Measurements from ENCODE around the gene ITGB5.
"Not testable (repeated sequence)": the region's sequence is repeated elsewhere in the genome, so short reads cannot be mapped to it uniquely, and the experiment has no call there.

ITGB5 gene

DNA sequence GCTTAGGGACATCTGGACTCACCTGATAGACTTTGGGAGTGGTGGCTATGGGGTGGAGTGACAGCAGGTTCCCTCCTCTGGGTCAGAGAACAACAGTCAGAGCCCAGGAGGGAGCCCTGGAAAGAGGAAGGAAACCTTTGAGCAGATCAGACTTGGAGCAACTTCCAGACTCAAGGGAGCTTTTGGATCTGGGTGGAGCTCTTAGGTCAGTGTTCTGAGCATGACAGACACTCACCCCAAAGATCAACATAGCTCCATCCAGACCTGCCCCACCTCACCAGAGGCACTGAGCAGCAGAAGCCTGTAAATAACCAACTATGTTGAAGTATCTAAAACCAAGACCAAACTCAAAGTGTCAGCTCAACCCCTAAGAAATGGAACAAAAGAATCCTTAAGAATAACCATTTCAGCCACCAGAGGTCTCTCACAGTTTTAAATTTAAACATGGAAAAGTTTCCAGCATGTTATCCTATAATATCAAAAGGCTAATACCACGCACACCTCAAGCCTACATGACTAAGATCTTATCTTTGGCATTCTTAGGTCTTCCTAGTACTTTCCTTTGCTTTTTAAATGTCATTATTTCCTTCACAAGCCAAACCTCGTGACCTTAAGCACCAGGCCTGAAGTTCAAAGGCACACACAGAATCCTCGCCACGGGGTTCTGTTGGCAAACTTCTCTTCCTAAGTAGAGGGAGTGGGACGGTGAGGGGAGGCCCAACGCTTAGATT, 100.5 kb downstream of the ITGB5 start:
- no peak for DNase-seq

DNA sequence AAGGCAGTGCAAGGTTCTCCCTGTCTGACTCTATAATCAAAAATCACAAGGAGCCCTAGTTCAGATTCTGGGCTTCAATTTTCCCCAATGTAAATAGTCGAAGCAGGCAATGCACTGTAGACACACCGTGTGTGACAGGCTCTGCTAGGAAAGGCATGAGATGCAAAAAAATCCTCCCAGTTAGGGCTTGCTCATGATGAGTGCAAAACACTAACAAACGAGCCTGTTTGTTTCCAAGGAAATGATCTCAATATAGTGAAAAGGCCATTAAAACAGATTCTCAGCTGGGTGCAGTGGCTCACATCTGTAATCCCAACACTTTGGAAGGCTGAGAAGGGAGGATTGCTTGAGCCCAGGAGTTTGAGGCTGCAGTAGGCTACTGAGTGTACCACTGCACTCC, 101.2 kb downstream of the ITGB5 start:
- DNase-seq, result no peak

DNA sequence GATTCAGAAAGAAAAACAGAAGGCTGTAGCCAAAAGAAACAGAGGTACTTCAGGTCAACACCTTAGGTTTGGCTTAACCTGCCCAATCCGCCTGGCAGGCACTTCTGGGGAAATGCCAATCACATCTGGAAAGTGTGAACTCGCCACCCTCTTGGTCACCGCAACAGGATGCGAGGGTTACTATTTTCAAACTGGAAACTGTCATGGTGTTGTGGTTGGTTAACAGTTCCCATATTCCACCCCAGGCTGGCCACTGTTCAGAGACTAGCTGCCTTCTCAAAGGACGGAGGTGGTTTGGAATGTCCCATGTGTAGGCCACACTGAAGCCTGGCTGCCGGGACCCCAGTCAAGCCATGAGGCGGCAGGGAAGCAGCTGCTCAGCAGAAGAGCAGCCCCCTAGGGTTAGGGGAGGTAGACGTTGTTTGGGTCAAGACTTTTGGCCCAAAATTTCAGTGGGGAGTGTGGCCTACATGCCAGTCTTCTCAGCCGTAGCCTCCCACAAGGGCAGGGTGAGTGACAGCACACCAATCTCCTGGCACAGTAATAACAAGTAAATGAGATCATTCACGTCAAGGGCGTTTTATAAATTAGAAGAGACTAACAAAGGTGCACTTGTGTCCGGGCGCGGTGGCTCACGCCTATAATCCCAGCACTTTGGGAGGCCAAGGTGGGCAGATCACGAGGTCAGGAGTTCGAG, 102.3 kb downstream of the ITGB5 start:
- no peak for DNase-seq

DNA sequence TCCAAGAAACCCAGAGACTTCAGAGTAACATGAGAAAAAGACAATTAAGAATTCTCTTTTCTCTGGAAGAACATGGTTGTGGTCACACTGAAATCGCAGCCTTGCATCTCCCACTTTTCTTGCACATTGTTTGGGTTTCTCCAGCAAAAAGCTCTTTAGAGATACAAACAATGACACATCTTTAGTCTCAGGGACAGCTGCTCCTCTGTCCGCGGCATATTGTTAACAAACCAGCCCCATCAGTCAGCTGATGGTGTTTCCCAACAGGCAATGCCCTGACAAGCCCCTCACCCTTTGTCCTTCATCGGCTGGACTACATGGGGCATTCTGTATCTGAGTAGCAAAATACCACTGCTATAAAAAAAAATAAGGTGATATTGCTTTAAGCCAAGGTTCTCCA, 103.5 kb downstream of the ITGB5 start:
- DNase-seq, result peak; percentile 44

DNA sequence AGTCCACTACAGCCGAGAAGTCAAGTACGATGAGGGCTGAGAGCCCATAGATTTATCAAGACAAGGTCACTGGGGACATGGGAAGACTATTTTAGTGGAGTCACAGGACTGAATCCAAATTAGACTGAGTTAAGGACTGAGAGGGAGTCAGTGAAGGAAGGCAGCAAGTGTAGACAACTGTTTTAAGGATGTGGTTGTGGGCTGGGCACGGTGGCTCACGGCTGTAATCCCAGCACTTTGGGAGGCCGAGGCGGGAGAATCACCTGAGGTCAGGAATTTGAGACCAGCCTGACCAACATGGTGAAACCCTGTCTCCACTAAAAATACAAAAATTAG, 104.8 kb downstream of the ITGB5 start:
- DNase-seq, result not testable (repeated sequence)

DNA sequence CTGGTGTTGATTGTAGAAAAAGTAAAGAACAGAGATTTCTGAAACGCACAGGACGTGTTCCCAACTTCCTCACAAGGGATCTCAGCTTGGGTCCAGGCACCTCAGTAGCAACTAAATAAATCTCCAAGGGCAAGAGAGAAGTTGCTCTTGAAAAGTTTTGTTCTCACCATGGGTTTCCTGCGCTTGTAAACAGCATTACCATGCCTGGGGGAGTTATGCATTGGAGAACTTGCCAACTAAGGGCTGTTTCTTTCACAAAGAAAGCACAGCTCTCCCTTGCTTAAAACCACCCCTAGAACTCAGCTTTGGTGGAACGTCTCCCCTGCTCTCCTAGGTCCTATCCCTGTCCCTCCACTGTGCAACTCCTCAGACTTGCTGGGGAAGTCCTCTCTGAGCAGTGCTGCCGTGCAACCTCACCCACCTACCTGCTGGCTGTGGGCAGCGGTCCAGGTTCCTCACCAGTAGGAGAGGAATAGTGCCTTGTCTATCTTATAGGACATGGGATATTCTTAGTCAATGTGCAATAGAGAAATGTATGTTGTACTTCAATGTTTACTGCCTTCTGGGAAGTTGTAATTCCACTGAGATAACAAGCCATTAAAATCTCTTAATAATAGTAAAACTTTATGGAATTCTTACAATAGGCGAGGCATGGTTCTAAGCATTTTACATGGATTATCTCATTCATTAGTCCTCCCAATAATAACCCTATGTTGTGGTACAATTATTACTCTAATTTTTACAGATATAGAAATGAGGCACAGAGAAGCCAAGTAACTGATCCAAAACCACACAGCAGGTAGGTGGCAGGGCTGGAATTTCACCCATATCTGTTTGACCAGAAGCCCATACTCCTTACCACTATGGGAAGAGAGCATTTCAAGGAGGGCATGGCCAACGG, 105.4 kb downstream of the ITGB5 start:
- DNase-seq, result no peak

DNA sequence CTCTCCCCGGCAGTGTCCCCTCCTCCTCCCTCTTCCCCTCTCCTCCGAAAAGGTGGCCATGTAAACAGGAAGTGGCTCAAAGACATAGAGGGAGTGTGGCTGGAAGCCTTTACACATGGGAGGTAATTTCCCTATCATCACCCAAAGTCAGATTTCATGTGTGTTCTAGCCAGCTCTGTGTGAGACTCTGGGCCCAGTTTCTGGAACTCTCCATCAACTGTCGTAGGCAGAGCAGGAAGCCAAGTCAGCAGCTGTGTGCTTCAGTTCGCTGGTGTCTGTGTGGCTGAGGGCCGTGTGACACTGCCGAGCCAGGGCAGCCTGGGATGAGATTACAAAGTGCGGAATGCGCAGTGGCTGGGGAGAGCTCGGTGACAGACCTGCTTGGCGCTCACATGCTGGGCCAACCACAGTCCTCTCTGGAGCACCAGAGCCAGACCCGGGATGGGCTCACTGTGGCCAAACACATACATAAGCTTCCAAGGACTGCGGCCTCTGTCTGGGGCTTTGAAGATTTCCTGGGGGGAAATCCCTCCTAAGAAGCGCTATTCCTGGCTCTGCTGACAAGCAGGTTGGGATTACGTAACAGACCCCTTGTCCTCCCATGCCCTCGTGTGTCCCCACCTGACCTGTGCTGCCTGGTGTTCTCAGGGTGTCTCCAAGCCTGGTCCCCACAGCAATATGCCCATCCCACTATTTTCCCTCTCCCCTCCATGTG, 106.2 kb downstream of the ITGB5 start:
- DNase-seq, result no peak

DNA sequence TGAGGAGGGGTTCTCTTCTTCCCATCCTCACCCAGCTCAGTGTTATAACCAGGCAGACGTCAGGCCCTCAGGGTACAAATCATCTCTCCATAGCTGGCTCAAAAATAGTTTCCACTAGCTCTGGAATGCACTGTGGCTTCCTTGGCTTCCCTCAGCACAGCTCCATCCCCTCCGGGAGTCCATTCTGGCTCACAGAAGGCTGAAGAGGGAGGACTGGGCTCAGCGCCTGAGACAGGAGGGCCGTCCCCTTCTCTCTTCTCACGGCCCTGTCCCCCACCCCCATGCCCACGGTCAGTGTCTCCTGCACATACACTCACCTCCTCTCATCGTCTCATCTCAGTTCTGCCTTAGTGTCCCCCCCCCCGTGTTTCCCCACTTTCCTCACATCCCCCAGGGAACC, 106.8 kb downstream of the ITGB5 start:
- no peak for DNase-seq

DNA sequence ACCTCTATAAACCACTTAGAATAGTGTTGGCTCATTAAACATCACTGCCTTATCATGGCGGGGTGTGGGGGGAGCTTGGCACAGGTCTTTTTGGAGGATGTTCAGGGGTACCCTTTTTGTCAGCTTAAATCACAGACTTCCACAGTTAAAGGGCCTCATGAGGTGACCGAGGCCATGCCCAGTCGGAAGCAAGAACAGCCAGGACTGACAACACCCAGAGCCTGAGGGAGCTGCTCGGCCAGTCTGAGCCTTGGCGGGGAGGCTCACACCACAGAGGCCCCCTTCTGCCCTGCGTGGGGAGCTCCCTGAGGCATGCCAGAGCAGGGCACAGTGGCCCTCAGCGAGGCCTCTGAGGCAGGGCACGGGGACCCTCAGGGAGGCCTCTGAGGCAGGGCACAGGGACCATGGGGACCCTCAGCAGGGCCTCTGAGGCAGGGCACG, 107.4 kb downstream of the ITGB5 start:
- DNase-seq, result no peak

DNA sequence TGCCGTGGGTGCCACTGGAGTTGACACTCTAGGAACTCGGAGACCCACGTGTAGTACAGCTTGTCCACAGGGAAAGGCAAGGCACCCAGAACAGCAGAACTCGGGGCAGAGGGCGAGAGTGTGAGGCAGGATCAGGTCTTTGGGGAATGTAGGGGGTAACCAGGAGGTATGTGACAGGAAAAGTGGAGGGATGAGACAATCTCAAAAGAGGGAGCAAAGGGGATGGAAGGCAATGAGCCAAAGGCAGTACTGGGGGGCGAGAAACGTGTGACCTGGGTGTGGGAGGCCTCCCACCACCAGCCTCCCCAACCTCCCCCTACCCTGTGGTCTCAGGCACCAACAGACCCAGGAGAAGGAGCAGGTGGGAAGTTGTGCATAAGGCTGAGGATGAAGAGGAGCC, 108.0 kb downstream of the ITGB5 start:
- DNase-seq, result no peak

DNA sequence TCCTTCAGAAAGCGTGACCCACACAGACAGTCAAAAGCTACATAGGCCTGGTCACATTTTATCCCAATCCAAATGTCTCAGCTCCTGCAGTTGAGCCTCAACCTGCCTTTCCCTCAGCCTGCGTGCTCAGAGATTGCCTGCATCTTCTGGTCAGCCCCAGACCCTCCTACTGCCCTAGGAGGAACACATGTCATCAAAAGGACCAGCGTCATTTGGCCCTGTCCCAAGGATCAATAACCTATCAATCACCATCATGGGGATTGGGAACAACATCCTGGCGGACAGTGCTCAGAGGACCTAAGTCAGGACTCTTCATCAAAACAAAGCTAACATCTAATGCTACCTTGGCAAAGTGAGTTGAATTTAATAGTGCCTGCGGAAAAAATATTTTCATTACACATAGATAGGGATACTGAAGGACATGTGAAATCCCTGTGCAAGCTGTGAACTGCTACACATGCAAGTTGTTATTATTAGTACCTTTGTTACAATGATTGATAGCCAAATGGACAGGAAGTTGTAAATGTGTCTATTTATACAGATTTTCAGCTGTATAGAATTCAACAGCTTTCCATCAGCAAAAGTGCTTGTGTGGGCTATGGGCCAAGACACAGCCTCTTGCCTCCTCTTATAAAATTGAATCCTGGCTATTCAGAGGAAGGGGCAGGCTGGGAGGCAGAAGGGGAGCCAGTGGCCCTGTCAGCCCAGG, 109.2 kb downstream of the ITGB5 start:
- DNase-seq, result peak; percentile 31

DNA sequence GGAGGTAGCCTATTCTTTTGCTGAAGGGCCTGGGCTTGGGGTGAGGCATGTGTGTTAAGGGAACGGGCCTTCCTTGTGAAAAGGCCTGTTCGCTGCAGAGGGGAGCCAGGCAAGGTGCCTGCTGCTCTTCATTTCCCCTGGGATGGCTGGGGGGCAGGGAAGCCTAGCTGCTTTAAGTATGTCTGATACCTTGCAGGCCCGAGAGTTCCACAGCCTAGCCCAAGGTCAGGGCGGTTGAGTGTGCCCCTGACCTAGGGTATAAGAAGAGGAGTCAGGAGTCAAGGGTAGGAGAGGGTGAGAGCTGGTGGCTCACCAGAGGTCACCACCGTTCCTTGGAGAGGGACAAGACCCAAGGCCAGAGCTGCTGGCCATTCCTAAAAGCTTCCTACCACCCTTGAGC, 110.3 kb downstream of the ITGB5 start:
- DNase-seq, result no peak

DNA sequence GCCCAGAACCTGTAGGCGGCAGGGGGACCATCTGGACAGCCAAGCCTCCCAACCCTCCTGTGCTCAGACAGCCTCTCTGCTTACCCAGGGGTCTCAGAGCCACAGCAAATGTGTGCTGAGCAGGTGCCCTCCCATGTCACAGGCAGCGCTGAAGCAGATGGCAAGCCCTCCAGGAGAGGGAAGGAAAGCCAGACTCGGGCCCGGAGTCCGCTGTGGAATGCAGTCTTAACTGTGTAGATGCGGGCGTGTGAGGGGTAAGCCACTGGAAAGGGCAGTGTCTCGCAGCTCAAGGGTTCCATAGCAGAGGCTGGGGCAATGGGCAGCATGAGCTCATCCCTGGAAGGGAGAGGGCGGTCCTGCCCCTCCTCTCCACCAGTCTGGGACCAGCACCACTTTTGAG, 111.3 kb downstream of the ITGB5 start:
- DNase-seq, result no peak

DNA sequence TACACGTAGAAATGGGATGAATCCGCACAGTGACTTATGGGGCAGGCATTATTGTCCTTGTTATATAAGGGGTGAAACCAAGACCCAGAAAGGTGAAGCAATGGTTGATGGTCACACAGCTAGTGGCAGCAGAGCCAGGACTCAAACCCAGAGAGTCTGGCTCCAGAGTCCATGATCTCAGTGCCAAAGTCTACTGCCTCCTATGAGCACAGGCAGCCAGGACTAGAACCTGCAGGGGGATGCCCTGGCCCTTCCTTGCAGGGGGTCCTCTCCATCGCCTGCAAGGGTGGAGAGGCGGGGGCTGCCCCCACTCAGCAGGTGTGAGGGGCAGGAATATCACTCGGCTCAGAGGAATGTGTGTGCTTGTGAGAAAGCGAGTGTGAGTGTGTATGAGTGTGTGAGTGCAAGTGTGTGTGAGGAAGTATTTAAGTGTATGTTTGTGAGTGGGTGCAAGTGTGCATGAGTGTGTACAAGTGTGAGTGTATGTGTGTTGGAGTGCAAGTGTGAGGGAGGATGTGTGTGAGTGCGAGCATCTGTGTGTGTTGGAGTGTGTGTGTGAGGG, 112.2 kb downstream of the ITGB5 start:
- DNase-seq, result no peak

DNA sequence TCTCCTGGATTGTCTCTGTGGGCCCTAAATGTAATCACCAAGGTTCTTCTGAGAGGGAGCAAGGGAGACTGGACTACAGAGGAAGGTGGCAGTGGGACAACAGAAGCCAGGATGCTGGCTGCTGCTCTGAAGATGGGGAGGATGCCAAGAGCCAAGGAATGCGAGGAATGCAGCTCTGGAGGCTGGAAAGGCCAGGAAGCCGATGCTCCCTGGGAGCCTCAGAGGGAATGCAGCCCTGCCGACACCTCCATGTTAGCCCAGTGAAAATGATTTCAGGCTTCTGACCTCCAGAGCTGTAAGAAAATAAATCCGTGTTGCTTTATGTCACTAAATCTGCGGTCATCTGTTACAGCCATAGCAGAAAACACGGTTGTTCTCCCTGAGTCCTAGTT, 112.8 kb downstream of the ITGB5 start:
- DNase-seq, result no peak

DNA sequence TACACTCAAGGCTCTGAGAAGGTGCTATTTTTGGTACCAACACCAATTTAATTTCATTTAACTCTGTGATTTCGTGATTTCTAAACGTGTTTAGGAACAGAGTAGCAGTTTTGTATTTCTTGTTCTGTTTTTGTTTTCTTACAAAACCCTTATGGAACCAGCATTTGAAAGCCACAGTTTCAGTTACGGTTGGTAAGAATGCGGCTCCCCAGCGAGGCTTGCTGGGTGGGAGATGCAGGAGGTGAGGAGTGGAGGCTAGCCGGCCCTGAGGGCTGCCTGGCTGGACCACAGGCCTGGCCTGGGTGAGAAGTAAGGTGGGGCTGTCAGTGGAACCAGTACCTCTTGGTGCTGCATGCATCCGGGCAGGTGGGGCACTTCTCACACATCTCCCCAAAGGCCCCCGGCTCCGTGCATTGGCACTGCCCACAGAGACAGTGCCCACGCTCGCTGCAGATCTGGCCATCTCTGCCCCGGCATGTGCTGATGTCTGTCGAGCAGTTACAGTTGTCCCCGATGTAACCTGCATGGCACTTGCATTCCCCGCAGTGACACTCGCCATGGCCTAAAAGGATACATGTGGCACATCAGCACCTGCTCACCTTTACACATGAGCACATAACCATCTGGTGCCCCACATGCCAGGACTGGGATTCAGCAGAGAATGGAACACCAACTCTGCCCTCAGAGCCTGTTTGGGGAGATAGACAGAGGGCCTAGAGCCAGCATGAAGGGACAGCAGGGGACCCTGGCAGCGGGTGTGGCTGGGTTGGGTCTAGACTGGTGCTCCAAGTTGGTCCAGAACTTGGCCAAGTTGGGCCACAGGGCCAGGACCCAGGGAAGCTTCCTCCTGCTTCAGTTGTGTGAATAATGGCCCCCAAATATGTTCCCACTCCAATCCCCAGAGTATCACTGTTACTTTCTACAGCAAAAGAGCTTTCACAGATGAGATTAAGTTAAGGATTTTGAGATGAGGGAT, 113.5 kb downstream of the ITGB5 start:
- DNase-seq, result no peak

DNA sequence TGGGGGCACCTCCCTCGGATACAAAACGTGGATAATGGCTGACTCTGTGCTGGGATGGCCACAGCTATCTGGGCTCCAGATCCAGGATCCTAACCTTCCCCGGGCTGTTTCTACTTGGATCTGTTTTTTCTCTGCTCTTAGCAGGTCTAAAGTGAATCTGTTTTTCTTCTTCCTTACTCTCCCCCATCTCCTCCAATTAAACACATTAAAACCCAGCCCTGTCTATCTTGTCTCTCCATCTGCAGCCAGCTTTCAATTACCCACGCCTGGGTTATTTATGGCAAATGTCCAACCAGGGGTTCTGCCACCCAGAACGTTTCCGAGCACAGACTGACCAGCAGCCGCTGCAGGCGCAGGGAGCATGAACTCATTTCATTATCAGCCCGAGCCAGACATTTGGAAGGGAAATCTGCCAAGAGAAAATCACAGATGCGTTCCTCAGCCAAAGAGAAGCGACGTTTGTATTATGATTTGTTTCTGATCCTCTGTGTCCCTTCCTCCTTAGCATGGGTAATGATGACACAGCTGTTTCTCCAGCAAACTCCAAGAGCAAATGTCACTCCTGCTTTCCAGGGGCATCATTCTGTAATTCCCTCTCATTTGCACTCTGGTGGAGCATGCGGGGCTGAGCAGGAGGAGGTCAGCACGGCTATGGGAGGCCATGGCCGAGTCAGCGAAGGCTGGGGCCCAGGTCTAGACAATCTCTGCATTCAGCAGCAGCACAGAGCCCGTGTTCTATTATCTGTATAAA, 114.9 kb downstream of the ITGB5 start:
- DNase-seq, result peak; percentile 79

DNA sequence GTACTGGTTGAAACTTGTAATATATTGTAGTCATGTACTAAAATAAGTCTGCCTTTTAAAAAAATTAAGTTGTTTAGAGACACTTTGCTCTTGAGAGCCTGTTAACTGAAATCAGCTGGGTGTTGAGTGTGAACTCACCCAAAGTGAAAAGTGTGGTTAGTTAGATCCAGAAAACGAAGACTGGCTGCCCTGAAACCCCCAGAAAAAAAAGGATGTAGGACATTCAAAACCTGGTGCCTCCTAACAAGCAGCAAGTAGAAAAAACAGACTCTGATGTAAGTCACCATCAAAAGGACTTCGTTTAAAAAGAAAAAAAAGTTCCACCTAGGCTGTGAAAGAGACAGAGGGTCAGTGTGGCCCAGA, 116.1 kb downstream of the ITGB5 start:
- no peak for DNase-seq

DNA sequence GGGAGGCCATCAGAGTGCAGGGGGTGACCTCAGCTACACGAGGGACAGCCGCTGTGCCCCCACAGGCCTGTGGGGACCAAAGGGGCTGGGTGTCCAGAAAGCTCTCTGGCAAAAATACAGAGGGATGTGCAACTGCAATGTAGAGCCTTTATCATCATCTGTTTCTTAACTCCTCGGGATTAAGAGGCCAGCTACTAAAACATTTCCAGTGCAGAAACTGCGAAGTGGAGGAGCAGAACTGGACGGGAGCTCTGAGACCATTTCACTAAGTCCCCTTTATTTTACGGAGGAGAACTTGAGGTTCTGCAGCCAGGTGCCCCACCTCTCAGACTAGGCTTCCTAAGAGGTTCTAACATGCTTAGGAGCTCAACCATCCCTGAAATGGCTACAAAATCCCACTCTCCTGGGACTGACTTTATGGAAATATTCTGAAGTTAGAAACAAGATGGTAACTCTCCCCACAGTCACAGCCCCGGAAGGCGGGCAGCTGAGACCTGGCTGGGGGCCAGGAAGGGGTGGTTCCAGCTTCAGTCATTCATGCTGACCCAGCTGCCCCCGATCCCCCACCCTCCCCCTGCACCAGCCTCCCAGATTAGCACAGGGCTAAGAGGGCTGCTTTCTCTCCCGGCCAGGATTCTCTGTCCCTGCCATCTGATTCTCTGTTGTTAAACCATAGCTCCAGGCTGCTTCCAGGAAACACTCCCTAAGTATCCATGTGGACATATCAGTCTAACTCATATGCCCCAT, 116.7 kb downstream of the ITGB5 start:
- peak; percentile 47 for DNase-seq

All from NCI-H146 (cell line).